Measurements from ENCODE around the gene GAS2.

Gene GAS2

DNA sequence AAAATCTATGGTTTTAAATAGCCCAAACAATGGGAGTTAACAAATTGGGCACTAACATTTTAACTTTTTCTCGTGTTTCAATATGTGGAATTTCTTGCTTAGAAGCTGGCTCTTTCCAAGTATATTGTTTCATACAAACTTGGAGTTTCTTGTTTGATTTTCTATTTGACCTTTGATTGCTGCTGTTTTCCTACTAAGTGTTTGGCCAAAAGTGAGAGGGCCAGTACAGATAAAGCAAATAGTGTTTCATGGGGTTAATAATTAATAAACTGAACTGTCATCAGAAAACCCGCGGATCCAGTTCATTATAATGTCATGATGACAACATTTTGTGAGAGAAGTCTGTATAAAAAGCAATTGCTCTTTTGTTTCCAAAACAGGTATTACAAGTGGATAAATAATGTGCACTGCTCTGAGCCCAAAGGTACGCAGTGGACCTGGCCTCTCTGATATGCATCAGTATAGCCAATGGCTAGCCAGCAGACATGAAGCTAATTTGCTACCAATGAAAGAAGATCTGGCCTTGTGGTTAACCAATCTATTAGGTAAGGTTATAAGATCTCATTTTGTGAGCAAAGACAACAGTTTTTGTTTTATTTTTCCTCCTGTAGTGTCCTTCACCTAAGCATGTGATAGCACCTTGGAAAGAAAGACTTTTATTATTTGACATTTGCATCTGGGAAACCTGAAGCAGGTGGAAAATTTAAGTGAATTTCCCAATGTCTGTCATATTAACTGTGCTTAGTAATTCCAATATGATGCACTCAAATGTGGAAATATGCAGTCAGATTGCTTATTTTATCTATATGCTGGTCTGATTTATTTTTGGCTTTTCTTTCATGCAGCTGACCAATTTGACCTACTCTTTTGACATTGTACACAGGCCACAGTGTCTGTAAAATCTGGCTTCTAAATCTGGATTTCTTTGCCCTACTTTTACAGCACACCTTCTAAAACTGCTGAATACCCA lies 8.3 kb downstream of the GAS2 start:
- no peak for DNase-seq (ENCODE audit: low read depth in 3 of 3)

DNA sequence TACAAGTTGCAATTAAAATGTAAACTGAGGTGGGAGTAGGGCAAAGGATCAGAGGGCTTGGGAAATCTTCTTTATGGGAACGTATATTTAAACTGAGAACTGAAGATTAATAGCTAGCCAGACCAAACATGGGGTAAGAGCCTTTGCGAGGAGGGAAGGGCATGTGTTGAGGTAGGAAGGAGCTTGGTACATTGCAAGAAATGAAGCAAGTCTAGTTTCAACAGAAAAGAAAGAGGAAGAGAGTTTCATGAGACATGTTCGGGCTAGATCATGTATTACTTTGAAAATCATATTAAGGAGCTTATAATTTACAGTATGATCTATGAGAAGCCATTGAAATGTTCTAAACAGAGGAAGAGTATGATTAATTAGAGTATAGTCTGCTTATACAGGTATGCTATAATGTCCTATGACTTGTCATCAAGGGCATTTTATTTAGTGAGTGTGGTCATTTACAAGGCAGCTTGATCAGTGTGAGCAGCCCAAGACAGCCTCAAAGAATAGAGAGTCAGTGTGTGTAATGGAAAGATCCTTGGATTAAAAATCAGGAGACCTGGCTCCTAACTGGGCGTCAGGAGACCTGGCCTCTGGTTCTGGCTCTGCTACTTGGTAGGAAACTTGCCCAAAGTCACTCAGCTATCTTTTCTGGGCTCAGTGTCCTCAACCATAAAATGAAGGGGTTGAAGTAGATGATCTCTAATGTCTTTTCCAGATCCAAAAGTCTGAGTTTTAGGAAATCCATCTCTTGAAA lies 10.9 kb downstream of the GAS2 start:
- no peak for DNase-seq (ENCODE audit: low read depth in 3 of 3)

DNA sequence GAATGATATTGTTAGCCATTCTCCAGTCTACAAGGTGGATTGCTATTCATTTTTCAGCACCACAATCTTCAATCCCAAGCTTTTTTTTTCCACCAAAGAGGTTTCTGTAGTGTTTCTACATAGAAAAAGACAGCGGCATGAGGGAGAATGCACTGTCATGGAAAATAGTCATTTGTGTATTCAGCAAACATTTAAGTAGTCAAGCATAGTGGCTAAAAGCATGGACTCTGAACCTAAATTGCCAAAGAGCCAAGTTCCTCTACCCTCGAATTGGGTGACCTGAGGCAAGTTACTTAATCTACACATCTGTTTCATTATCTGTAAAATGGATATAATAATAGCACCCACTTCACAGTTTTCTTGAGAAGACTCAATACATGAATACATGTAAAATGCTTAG lies 14.2 kb downstream of the GAS2 start:
- no peak for DNase-seq (ENCODE audit: low read depth in 3 of 3)

DNA sequence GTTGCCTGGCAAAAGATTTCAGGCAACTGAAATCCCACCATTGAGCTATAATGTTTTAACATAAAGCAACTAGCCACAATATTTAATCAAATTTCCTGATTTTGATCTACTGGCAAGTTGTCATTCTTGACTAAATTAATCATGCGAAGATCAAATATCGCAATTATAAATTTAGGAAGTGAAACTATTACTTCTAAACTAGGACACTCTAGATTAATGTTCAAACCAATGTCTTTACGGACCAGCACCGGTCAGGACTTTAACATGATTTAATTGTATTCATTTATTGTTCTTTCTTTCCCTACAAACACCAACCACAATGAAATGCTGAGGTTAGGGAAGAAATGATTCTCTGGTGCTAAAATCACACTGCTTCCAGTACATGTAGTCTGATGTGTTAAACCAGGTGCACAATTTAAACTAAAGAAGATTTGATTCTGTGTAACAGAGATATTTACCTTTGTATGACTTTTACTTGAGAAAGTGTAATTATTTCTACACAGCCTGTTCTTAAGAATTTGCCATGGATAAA lies 14.9 kb downstream of the GAS2 start:
- no peak for DNase-seq (ENCODE audit: low read depth in 3 of 3)

DNA sequence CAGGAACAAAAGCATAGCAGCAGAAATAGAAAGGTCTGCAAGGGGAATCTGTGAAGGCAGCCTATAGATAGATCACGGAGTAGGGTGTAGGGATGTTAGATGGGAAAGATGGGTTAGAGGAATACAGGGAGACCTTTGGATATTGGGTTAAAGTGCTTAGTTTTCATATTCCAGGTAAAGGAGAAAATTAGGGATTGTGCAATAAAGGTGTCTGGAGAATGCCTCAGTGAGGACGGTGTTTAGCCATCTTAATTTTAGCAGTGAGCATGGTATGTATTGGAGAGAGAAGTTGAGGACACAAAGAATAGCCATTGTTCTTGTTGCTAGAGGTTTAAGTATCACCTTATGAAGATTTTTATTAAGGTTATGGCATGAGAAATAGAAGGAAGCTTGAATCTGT lies 17.7 kb downstream of the GAS2 start:
- no peak for DNase-seq (ENCODE audit: low read depth in 3 of 3)

DNA sequence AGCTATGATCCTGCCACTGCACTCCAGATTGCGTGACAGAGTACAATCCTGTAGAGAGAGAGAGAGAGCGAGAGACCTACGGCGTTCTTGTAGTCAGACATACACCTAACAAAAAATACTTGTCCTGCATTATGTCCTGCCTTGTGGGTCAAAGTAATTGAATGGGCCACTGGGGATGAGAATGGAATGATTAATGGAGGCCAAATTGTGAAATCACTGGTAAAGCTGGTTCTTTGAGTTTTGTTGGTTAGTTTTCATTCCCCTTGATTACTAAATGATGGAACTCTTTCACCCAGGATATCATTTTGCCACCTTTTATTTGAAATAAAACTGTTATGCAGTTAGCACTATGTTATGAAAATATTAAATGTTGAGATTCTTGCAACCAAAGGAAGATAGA lies 18.7 kb downstream of the GAS2 start:
- DNase-seq (ENCODE audit: low read depth in 3 of 3) = no peak

DNA sequence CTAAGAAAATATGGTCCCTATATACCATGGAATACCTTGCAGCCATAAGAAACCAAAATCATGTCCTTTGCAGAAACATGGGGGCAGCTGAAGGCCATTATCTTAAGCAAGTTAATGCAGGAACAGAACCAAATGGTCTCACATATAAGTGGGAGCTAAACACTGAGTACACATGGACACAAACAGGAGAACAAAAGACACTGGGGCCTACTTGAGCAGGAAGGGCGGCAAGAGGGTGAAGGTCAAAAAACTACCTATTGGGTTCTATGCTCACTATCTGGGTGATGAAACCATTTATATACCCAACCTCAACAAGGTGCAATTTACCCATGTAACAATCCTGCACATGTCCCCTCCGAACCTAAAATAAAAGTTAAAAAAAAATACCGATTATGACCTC lies 22.5 kb downstream of the GAS2 start:
- DNase-seq (ENCODE audit: low read depth in 3 of 3) = no peak

DNA sequence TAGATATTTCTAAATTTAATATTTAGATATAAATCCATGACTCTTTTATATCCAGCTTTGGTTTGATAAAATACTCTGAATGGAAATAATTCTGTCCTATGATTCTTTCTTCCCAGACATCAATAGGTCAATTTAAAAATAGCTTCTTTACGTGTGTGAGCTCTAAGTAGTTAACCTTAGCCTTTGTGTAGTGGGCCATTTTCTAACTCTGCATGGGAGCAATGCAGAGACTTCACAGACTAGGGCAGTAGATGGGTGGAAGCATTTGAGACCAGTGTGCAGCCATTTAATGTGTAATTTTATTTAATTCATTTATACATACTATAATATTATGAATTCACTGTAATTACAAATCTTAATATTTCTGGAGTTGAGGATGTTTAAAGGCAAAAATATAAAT lies 23.8 kb downstream of the GAS2 start:
- DNase-seq (ENCODE audit: low read depth in 3 of 3) = no peak

DNA sequence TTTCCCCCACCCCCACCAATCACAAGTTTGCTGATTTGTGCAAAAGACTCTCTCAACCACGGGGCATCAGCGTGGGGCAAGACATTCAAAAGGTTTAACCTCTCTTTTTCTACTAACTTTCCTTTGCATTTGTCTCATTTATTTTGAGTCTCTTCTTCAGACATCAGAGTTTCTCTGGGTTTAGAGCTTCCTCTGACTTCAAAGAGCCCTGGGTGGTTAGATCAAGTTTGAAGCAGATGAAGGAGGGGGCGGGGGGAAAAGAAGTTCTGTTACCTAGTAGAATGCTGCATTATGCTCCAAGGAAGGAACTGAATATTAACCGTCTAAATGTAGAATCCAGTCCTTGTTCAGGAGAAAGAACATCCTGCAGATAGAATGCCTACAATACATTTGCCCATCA lies 24.5 kb downstream of the GAS2 start:
- no peak for DNase-seq (ENCODE audit: low read depth in 3 of 3)

DNA sequence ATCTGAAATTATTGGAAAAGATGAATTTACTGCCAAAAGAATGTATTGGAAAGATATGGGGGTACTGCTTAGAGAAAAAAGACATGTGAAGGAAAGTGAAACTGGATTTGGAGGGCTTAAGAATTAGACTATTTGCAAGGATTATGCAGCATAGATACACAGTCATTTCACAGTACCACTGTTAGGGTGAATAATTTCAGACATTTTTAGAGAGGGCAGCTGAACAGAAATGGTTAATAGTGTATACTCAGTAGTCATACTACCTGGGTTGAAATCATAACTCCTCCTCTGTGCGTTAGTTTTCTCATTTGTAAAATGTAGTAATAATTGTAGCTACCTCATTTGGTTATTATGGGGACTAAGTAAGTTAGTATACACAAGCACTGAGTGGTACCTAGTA lies 33.0 kb downstream of the GAS2 start:
- no peak for DNase-seq (ENCODE audit: low read depth in 3 of 3)

DNA sequence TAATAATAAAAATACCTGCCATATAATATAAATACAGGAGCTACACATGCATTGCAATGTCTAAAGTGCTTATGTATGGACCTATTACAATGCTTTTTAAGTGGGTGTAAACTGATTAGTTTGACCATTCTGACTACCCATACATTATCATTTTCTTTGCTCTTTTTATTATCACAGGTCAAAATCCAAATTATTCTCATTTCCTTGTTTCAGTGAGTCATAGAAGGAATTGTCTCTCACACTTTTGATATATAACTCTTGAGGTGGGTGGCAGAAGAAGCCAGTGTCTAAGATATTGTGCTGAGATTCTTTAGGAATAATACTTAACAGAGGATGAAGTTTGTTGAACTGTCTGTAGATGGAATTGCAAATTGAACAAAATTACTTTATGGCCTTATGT lies 35.6 kb downstream of the GAS2 start:
- DNase-seq (ENCODE audit: low read depth in 3 of 3) = no peak

DNA sequence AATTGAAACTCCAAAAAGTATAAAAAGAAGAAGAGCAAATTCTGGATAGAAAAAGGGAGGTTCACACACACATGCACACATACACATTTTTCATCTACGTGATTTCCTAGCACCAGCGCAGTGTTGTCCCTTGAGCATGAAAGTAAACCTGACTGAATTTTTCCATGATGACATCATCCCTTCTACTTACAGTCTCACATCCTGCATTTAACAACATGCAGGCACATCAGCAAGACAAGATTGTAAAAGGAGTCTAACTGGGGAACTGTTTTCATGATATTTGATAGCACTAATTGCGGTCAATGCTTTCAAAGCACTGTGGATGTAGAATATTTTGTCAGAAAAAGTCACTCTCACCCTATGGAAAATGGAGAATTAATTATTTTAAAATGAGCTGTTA lies 36.6 kb downstream of the GAS2 start:
- DNase-seq (ENCODE audit: low read depth in 3 of 3) = peak in 1 of 3 experiments; percentile 1

DNA sequence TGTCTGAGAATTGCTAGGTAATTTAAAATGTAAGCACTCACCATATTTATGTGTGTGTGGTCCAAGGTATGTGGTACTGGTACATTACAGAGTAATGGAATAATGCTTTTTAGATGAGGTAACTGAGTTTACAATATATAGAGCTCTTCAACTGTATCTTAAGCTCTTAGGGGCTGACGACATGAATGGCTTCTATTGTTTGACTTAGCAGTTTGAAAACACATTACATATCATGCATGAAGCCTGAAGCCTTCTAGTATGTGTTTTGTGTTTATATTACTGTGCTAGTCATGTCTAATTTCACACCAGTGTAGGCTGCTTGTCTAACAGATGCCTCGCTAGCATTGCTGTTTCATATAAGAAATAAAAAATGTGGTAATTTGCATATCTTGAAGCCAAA lies 37.2 kb downstream of the GAS2 start:
- DNase-seq (ENCODE audit: low read depth in 3 of 3) = no peak

DNA sequence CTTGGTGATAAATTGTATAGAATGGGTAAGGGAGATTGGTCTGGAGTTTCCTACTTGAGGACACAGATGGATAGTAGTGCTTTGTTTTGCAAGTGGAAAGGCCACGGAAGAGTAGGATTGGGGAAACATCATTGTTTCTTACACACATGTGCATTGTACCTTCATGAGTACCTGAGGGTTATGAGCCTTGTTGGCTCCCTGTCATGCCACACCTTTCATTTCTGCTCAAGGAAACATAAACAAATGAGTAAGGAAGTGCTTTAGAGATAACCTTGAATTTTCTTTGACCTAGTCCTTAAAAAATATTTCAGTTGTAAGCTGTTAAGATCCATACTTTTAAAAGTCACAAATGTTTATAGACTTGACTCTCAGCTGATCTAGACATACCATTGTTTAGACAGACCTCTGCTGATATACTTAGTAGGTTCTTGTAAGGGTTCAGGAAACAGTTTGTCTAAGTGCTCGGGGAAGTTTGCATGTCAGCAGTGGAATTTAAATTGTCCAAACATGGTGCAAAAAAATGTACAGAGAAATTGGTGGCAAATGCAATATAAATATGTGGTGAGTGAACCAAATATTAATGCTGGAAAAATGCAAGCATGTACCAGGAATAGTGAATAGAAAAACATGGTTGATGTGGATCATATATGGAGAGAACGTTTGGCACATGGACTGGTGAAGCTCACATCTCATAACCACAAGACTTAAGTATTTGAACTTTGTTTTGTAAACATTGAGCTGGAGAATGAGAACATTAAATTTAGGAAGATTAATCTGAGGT lies 40.9 kb downstream of the GAS2 start:
- no peak for DNase-seq (ENCODE audit: low read depth in 3 of 3)

DNA sequence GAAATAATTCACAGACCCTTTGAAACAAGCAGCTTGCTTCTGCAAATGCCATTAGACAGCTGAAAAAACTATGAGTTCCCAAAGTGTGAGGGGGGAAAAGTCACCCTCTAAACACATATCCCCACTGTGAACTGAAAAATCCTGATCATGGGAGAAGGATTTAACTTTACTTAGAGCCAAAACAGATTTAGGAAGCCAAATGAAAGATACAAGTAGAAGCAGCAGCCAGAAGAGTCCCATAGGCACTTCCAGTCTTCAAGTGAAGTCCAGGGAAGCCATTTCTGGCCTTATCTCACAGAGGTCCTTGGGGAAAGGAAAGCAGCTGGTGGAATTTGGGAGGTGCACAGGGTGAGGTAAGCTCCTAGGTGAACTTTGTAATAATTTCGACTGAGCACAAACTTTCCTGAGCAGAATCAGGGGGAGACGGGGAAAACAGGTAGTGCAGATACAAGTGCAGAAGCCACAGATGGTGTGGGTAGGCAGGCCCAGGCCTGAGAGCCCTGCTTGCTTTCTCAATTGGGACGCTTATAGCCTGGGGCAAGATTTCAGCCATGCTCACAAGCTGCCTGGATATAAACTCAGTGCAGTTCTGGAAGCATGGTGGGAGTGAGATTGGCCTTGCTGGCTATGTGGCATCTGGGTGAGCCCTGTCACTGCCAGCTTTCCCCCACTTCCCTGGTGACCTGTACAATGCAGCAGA lies 44.8 kb downstream of the GAS2 start:
- no peak for DNase-seq (ENCODE audit: low read depth in 3 of 3)

DNA sequence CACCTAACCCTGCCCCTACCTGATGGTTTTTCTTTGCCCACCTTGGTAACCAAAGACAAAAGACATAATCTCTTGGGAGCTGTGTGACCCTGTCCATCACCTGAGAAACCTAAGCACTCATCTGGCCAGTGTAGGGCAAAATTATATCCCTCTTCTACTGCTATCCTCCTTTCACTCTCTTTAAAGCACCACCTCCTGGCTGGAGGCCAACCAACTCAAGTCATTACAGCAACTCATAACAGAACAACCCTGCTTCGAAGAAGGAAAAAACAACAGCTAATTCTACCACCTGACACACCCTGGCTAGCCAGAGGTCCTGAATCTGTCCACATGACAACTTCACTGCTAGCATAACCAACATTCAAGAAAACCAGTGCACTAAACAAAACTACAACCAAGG lies 45.5 kb downstream of the GAS2 start:
- DNase-seq (ENCODE audit: low read depth in 3 of 3) = no peak

DNA sequence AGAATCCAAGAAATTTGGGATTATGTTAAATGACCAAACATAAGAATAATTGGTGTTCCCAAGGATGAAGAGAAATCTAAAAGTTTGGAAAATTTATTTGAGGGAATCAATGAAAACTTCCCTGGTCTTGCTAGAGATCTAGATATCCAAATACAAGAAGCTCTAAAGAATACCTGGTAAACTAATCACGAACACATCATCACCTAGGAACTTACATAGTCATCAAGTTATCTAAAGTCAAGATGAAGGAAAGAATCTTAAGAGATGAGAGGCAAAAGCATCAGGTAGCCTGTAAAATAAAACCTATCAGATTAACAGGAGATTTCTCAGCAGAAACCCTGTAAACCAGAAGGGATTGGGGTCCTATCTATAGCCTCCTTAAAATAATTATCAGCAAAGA lies 46.9 kb downstream of the GAS2 start:
- DNase-seq (ENCODE audit: low read depth in 3 of 3) = no peak

DNA sequence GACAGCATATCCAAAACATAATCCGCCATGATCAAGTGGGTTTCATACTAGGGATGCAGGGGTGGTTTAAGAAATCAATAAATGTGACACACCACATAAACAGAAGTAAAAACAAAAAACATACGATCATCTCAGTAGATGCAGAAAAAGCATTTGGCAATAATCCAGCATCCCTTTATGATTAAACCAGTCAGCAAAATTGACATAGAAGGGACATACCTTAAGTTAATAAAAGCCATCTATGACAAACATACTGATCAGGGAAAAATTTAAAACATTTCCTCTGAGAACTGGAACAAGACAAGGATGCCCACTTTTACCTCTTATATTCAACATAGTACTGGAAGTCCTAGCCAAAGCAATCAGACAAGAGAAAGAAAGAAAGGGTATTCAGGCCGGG lies 49.6 kb downstream of the GAS2 start:
- no peak for DNase-seq (ENCODE audit: low read depth in 3 of 3)

DNA sequence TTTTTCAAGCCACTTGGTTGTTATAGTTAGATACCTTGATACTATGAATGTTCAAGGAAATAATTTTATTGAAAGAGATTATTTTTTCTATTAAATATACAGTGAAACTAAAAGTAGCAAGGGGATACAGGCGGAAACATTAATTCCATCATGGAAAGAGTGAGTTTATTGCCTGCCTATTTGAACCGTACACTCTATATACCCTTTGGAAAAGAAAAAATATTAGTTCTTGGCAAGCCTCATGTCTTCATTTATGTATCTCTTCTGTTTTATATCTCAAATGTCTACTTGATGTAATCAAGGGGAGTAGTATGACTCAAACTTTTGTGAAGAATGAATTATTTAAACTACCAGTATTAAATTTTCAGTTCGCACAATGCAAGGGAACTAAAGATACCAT lies 54.0 kb downstream of the GAS2 start:
- DNase-seq (ENCODE audit: low read depth in 3 of 3) = no peak

DNA sequence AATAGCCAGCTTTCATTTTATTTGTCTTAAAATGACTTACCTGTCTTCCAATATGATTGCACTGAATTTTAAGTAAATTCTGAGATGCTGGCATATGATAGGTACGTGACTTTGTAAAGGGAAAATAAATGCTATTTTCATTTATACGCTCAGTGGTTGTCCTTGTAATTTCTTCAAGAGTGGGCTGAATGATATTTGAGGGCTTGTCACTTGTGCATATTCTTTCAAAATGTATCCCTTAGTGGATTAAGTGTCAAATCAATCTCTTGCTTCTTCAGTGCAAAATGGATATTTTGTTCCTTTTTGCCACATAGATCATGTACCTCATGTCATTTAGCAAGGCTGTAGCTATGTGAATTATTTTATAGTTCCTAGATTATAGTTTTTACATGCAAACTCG lies 56.9 kb downstream of the GAS2 start:
- DNase-seq (ENCODE audit: low read depth in 3 of 3) = no peak

DNA sequence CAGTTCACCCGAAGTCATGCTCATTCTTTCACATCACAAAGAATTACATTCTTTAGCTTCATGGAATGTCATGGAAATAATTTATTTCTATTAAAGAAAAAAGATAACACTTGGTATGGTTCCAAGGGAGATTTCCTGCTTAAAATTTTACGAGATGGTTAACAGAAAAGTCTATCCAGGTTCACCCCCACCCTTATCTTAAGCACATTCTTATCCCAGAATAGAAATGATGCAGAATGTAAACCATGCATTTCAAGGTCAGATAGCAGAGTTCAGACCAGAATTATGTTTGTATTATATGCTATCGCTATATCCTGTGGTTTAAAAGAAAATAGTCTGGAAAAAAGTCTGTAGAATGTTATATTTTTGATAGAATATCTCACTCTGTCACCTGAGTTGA lies 58.7 kb downstream of the GAS2 start:
- no peak for DNase-seq (ENCODE audit: low read depth in 3 of 3)

Measured in stimulated activated CD4-positive, alpha-beta T cell treated with anti-CD3 and anti-CD28 coated beads, TNF-alpha, amount 100 ng/mL, for 24 hours (primary cell).